VCaP (cell line): ENCODE data around the gene BPIFB6.

Source experiments
- H3K27ac ChIP-seq: fragments of 450-650 bp; 2 replicates; pipeline ENCODE4 v1.5.1; 2017
- CTCF ChIP-seq: fragments of 450-650 bp; conservative IDR thresholded peaks from 2 replicates; pipeline ENCODE4 v1.5.1; 2017; ENCODE audit warnings: mild to moderate bottlenecking, moderate library complexity

The BPIFB6 gene

DNA sequence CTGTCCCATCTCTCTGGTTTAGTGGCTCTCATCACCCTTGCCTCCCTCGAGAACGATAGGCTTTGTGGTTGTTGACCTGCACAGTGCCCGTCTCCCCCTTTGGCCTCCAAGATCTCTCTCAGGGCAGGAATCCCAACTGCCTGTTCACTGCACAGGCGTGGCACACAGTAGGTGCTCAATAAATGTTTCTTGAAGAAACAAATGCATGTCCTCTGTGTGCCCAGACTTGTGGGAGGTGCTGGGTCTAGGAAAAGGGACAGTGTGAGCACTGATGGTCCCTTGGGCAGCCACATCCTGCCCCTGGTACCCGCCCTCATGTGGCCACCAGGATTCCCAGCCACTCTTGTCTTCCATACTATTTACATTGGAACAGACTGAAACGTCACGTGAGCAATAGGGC is 2.6 kb upstream of the BPIFB6 start:
- TF ChIP-seq CTCF, result no peak
- H3K27ac ChIP-seq, result no peak overlapping the region

DNA sequence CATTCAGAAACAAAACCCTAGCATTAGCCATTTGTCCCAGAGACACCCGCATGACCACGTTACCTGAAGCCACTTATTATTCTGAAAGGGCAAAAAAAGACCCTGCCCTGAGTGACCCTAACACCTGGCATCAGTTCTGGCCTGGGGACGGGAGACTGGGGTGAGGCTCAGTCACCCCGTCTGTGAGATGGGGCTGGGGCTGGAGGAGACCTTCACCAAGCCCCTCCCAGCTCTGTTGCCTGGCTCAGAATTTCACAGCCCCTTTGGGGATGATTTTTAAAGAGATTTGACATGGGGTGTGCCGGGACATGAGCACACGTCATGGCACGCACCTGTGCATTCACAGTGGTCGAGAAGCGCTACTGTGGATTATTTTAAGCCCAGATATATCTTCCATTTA is 1.4 kb upstream of the BPIFB6 start:
- TF ChIP-seq CTCF, result no peak
- no peak overlapping the region for H3K27ac ChIP-seq

- no peak overlapping the region for H3K27ac ChIP-seq
- TF ChIP-seq CTCF, result no peak
Measured at GRCh38 chr20:33030569-33030968, 879 bp upstream of the BPIFB6 start.

DNA sequence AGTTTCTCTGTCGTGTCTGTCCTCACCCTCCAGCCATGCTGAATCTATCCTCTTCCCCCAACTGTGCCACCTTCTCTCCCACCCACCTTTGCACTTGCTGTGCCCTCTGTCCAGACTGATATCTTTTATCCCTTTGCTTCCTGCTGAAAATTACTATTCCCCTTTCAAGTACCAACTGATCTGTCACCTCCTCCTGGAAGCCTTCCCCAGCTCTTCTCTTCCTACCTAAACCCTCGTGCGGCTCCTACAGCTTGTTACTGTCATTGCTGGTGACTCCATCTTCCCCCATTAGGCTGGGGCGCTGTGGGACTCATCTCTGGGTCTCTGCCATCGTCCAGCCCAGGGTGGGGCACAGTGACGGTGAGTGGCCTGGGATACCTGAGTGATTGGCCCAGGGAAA is 1.1 kb downstream of the BPIFB6 start:
- no peak overlapping the region for H3K27ac ChIP-seq
- TF ChIP-seq CTCF, result no peak

DNA sequence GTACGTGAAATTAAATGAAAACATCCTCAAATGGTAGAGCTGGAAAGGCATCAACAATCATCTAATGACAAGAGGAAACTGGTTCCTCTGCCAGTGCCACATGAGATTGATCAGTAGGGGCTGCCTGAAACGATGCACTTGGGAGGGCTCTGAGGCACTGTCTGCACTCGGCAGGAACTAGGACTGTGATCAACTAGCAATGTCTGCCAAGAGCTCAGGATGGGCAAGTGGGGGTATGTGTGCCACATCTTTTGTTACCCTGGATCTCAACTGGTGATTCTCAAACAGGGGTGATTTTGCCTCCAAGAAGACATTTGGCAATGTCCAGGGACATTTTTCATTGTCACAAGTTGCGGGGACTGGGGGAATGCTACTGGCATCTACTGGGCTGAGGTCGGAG is 1.9 kb downstream of the BPIFB6 start:
- no peak for TF ChIP-seq CTCF
- no peak overlapping the region for H3K27ac ChIP-seq

- no peak for TF ChIP-seq CTCF
- H3K27ac ChIP-seq, result no peak overlapping the region
Measured at GRCh38 chr20:33034115-33034514, 2.7 kb downstream of the BPIFB6 start.

DNA sequence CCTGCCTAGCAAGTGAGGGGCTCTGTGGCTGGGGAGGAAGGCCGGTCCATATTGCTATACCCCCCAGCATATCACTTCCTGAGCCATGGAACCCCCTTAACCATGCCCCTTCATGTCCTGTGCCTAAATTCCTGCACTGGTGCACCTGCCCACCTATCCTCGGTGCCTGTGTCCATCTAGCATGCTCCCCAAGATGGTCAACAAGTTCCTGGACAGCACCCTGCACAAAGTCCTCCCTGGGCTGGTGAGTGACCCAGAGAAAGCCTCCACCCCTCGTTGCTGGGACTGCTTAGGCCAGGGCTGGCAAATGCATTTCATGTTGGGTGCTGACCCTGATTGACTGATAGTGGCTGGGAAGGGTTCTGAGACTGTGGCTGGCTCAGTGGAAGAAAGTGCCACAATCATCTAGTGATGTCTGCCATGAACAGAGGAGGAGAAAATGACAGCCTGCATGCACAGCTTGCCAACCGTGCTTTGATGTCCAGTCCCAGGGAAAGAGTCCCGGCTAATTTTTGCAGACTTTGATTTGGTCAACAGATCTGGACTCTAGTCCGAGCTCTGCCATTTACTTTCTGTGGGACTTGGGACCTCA is 3.5 kb downstream of the BPIFB6 start:
- H3K27ac ChIP-seq, result no peak overlapping the region

More for the DNA sequence above, 3.5 kb downstream of the BPIFB6 start:
- TF ChIP-seq CTCF, result no peak
